Activated CD4-positive, alpha-beta memory T cell treated with anti-CD3 and anti-CD28 coated beads for 36 hours (primary cell): ENCODE measurements around the gene PTPA. TPM values are rescaled to one million over a fixed set of nuclear protein-coding genes. Genes with fewer than 3 reads are reported as not detected.
A peak's percentile ranks its signal among the peaks of the same experiment; 100 is the strongest.

ENCODE experiments used
- CTCF ChIA-PET: fragments of 350-600 bp; sonication (Branson Sonifier 250); formaldehyde crosslinking; loops from one replicate; lab custom pipeline; 2021; ENCODE audit warnings: antibody characterized with exemption, inconsistent platforms; lab: Charles Lee
- POLR2A ChIA-PET: fragments of 350-600 bp; sonication (Branson Sonifier 250); formaldehyde crosslinking; loops from one replicate; lab custom pipeline; 2021; ENCODE audit warnings: antibody characterized with exemption; lab: Charles Lee
- DNase-seq: peaks from one replicate; pipeline ENCODE4 v3.0.0-alpha.2; 2020
- H3K27ac Mint-ChIP-seq: one replicate; pipeline ENCODE4 v1.8.0; 2021; ENCODE audit warnings: mixed read lengths
- H3K27me3 Mint-ChIP-seq: one replicate; pipeline ENCODE4 v1.8.0; 2021; ENCODE audit warnings: mixed read lengths
- H3K36me3 Mint-ChIP-seq: one replicate; pipeline ENCODE4 v1.8.0; 2021; ENCODE audit warnings: mixed read lengths
- H3K4me1 Mint-ChIP-seq: one replicate; pipeline ENCODE4 v1.8.0; 2021; ENCODE audit warnings: low read depth, mixed read lengths
- H3K4me3 Mint-ChIP-seq: one replicate; pipeline ENCODE4 v1.8.0; 2021; ENCODE audit warnings: mild to moderate bottlenecking, mixed read lengths
- H3K9me3 Mint-ChIP-seq: one replicate; pipeline ENCODE4 v1.8.0; 2021; ENCODE audit warnings: mixed read lengths
- intact Hi-C: fragments of 100-400 bp; cut with micrococcal nuclease; formaldehyde crosslinking; loops from one replicate; pipeline ENCODE4 v1.15.1; 2023
- total RNA-seq, 2 experiments: library from RNA; stranded (reverse); gene quantifications; one replicate each; pipeline ENCODE4 v1.2.3, GENCODE V29; 2021

Gene PTPA
- total RNA-seq: 10 to 100 TPM; 74.6 to 76.3 TPM

DNA sequence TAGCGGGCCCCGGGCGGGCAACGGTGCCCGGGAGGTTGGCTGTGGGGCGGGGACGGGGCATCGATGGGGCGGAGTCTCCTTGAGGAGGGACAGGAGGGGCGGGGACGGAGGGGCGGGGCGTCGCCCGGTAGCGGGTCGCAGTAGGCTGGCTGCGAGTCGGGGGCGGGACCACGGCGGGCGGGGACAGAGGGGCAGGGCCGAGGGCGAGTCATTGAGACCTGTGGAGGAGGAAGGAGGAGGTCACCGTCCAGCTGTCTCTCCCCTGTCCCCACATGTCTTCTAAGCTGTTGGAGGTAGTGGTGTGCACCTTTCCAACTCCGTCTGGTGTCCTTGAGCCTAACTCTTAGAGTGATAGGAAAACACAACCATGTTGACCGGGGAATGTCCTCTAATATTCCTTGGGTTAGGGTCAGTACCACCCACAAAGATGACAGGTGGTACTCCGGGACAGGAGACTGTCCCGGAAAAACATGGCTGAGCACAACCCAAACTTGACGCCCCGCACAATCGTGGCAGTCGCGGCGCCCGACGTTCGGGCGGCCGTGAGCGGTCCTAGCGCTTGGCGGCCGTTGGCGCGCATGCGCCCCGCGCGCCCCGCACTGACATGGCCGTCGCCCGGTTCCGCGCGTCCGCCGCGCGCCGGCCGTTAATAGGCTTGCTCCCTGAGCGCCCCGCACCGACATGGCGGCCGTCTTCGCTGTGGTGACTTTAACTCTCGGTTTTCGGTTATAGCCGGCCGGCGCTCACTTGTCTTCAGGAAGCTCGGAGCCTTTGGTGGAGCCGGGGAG lies at the start of gene PTPA, which contains the start of gene CRAT:
Gene PTPA (plus strand): TSS at position 676 of the 788 bp plus-strand sequence. CDS start 186 bp downstream, outside the sequence.
Gene CRAT (minus strand): TSS at position 54 of the 788 bp plus-strand sequence. CDS start 284 bp downstream, outside the sequence.
- ChIA-PET POLR2A (interaction anchor here (0.6 to 2.0 kb wide), 6 partner anchors 10 to 208 kb away, joined by 3 to 8 read pairs (median 4); partner anchors contain the start of genes DOLPP1 and MIGA2), CTCF (interaction anchor here (1.4 to 5.3 kb wide), 5 partner anchors 20 to 513 kb away, joined by 4 to 39 read pairs (median 9); no protein-coding TSS in a partner anchor)
- H3K9me3 Mint-ChIP-seq: no peaks in the 10 kb centered on the region
- no peaks in the 10 kb centered on the region for H3K27me3 Mint-ChIP-seq
- H3K27ac Mint-ChIP-seq: peak within 1 kb of the TSS; percentile 97
- peaks cover 34% of the 10 kb centered on the region for H3K4me1 Mint-ChIP-seq
- H3K36me3 Mint-ChIP-seq: no peaks in the 10 kb centered on the region
- DNase-seq: peak; percentile 98
- peak within 1 kb of the TSS; percentile 94 for H3K4me3 Mint-ChIP-seq
- intact Hi-C loops: loop anchor here (1.0 to 2.0 kb wide), 3 partner anchors 30 to 228 kb away; partner anchors contain the start of genes DOLPP1, LRRC8A and MIGA2

GRCh38 chr9:129063061-129063460 lies 48.2 kb upstream of the PTPA start:
- Mint-ChIP-seq H3K27me3 (no peaks in the 10 kb centered on the region), H3K4me3 (no peak overlapping the region), H3K9me3 (no peaks in the 10 kb centered on the region), H3K4me1 (no peaks in the 10 kb centered on the region), H3K36me3 (peaks cover 13% of the 10 kb centered on the region), H3K27ac (no peak overlapping the region)
- DNase-seq: no peak
- ChIA-PET POLR2A (no interaction called here), CTCF (no interaction called here)
- intact Hi-C loops: no loop called here

DNA sequence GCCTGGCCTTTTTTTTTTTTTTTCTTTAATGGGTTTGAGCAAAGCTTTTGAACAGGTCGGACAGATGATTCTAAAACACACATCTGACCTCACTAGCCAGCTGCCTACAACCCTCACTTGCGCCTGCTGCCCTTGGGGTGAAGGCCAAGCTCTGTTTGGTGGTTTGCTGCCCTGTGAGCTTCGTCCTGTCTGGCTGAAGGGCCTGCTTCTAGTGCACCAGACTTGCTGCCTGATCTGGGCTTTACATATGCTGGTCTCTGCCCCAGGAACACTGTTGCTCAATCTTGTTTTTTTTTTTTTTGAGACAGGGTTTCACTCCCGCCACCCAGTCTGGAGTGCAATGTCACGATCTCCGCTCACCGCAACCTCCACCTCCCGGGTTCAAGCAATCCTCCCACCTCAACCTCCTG lies 46.7 kb upstream of the PTPA start:
- peaks cover 10% of the 10 kb centered on the region for H3K36me3 Mint-ChIP-seq
- no peaks in the 10 kb centered on the region for H3K9me3 Mint-ChIP-seq
- intact Hi-C loops: no loop called here
- H3K4me3 Mint-ChIP-seq: no peak overlapping the region
- CTCF ChIA-PET: no interaction called here
- no peak for DNase-seq
- H3K4me1 Mint-ChIP-seq: peaks cover 7% of the 10 kb centered on the region
- POLR2A ChIA-PET: no interaction called here
- H3K27ac Mint-ChIP-seq: no peak overlapping the region
- no peaks in the 10 kb centered on the region for H3K27me3 Mint-ChIP-seq

GRCh38 chr9:129068110-129068509 lies 43.1 kb upstream of the PTPA start:
- intact Hi-C loops: no loop called here
- Mint-ChIP-seq H3K4me3 (no peak overlapping the region), H3K27me3 (no peaks in the 10 kb centered on the region), H3K4me1 (peaks cover 9% of the 10 kb centered on the region), H3K27ac (no peak overlapping the region), H3K9me3 (no peaks in the 10 kb centered on the region), H3K36me3 (peaks cover 6% of the 10 kb centered on the region)
- ChIA-PET POLR2A (interaction anchor here (0.5 to 1.0 kb wide), 3 partner anchors 17 to 598 kb away, joined by 3 to 5 read pairs (median 3); no protein-coding TSS in a partner anchor), CTCF (no interaction called here)
- no peak for DNase-seq

DNA sequence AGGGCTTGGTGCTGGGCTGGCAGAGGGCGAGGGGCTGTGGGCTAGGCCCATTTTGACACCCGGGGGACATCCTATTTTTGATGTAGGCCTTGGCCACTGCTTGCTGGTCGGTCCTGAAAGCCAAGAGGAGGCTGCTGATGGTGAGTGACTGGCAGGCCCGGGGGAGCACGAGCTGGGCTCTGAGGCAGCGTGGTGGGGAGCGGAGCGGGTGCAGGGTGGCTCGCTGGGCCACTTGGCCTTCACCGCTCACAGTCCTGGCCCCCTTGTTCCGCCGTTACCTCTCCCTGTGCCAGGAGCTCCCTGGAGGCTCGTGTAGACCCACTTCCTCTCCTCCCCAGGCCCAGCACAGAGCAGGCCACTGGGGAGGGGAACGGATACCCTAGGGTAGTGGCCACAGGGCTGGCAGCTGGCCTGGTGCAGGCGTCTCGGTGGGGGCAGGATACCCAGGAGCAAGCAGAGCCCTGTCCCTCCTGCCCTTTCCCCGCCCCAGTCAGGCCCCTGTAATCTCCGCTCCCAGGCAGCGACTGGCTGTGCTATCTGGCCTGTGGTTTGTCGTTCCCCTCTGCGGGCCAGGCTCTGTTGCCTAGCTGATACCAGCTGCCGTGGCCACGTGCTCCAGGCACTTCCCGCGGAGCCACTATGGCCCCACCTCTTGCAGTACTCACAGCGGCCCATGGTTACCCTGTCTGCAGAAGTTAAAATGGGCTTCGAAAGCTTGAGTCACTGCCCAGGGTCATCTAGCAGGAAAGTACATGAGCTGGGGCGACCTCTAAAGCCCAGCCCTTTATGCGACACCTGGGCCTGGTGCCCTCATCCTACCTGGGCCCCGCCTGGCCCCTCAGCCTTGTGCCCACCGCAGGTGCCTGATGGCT lies 42.0 kb upstream of the PTPA start:
- intact Hi-C loops: no loop called here
- H3K4me1 Mint-ChIP-seq: peaks cover 14% of the 10 kb centered on the region

DNA sequence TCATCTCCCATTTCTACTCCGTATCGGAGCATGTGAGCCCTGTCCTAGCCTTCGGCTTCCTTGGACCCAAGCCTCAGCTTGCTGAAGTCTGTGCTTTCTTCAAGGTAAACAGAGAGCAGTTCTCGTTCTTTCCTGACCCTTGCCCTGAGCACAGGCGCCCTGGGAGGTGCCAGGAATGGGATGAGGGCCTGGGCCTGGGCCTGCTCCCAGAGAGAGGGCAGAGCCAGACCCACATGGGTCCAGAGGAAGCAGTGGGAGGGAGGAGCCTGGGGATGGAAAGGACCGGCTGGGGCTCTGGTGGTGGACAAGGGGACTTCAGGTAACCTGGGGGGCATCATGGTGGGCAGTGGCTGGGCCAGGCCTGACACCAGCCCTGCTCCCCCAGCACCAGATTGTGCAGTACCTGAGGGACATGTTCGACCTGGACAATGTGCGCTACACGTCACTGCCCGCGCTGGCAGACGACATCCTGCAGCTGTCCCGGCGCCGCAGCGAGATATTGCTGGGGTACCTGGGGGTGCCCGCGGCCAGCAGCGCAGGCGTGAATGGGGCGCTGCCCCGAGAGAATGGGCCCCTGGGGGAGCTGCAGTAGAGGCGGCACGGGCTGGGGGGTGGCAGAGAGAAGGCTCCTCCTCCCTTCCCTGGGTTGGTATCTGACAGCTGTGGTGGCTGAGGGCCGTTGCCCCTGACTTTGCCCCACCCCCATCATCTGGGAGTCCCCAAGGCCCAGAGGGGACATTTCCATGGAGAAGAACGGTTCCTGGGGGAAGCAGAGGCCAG lies 41.2 kb upstream of the PTPA start:
- DNase-seq: no peak
- H3K27me3 Mint-ChIP-seq: no peaks in the 10 kb centered on the region
- intact Hi-C loops: no loop called here
- ChIA-PET POLR2A (no interaction called here), CTCF (interaction anchor here (0.6 kb wide), 1 partner anchor 250 kb away, joined by 3 read pairs; no protein-coding TSS in a partner anchor)
- no peak overlapping the region for H3K4me3 Mint-ChIP-seq
- peaks cover 14% of the 10 kb centered on the region for H3K4me1 Mint-ChIP-seq
- H3K9me3 Mint-ChIP-seq: no peaks in the 10 kb centered on the region
- H3K27ac Mint-ChIP-seq: no peak overlapping the region
- H3K36me3 Mint-ChIP-seq: no peaks in the 10 kb centered on the region

More for the DNA sequence above, 42.0 kb upstream of the PTPA start:
- CTCF ChIA-PET: no interaction called here
- peaks cover 2% of the 10 kb centered on the region for H3K36me3 Mint-ChIP-seq
- no peaks in the 10 kb centered on the region for H3K27me3 Mint-ChIP-seq
- POLR2A ChIA-PET: interaction anchor here (0.5 kb wide), 1 partner anchor 597 kb away, joined by 3 read pairs; no protein-coding TSS in a partner anchor
- peak overlapping the region; percentile 62 for H3K27ac Mint-ChIP-seq
- peak; percentile 58 for DNase-seq
- no peak overlapping the region for H3K4me3 Mint-ChIP-seq
- H3K9me3 Mint-ChIP-seq: no peaks in the 10 kb centered on the region

DNA sequence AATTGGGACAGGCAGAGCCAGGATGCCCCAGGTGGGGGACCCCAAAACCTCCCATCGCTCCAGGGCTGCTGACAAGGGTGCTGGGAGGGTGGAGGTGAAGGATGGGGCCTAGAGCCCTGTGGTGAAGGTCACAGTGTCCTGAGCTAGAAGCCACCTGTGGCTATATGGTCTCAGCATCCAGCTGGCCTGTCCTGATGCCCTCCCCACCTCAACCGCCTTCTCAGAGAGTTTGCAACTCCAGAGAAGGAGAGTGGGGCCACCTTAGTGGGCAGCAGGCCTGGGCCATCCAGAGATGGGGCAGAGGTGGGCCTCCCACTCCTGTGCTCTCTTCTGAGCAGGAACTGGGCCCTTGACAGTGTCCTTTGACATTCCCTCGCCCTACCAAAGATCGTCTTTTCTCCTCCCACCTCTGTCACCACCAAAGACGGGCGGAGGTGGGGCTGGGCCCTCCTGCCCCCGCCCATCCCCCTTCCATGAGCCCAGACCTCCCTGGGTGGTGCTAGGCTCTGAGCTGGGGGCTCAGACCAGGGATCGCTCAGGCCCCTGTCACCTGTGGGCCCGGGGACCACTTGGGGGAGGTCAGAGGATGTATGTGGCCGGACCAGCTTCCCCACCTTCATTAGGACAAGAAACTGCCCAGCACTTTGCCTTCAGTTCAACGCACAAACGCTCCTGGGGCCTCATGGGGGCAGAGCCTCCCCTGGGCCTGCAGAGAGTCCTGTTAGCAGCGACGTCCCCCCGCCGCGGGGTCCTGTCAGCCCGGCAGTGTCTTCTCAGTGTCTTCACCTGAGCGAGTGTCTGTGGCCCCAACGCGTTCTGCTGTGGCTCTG lies 40.3 kb upstream of the PTPA start:
- Mint-ChIP-seq H3K4me1 (peaks cover 14% of the 10 kb centered on the region), H3K36me3 (no peaks in the 10 kb centered on the region), H3K4me3 (no peak overlapping the region), H3K27me3 (no peaks in the 10 kb centered on the region), H3K9me3 (no peaks in the 10 kb centered on the region), H3K27ac (no peak overlapping the region)
- no peak for DNase-seq
- POLR2A ChIA-PET: no interaction called here
- CTCF ChIA-PET: interaction anchor here (0.6 kb wide), 1 partner anchor 251 kb away, joined by 3 read pairs; no protein-coding TSS in a partner anchor
- intact Hi-C loops: no loop called here

- DNase-seq: peak; percentile 21
- intact Hi-C loops: no loop called here
- H3K27me3 Mint-ChIP-seq: no peaks in the 10 kb centered on the region
- ChIA-PET CTCF (no interaction called here), POLR2A (no interaction called here)
- H3K4me1 Mint-ChIP-seq: peaks cover 14% of the 10 kb centered on the region
- H3K36me3 Mint-ChIP-seq: no peaks in the 10 kb centered on the region
- no peak overlapping the region for H3K4me3 Mint-ChIP-seq
- peak overlapping the region; percentile 33 for H3K27ac Mint-ChIP-seq
- H3K9me3 Mint-ChIP-seq: no peaks in the 10 kb centered on the region
Observed at GRCh38 chr9:129071526-129072126, 39.6 kb upstream of the PTPA start.

GRCh38 chr9:129072171-129072570 lies 39.0 kb upstream of the PTPA start:
- no peak for DNase-seq
- Mint-ChIP-seq H3K27me3 (no peaks in the 10 kb centered on the region), H3K36me3 (no peaks in the 10 kb centered on the region), H3K4me1 (peaks cover 14% of the 10 kb centered on the region), H3K27ac (peak overlapping the region; percentile 33), H3K4me3 (no peak overlapping the region), H3K9me3 (no peaks in the 10 kb centered on the region)
- POLR2A ChIA-PET: no interaction called here
- intact Hi-C loops: no loop called here
- CTCF ChIA-PET: no interaction called here

DNA sequence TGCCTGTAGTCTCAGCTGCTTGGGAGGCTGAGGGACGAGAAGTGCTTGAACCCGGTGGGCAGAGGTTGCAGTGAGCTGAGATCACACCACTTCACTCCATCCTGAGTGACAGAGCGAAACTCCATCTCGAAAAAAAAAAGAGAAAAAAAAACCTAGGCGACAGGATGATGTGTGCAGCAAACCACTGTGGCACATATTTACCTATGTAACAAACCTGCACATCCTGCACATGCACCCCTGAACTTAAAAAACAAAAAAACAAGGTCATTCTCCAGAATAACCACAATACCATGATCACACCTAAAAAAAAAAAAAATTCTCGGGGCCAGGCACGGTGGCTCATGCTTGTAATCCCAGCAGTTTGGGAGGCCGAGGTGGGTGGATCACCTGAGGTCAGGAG lies 37.8 kb upstream of the PTPA start:
- POLR2A ChIA-PET: interaction anchor here (0.6 kb wide), 1 partner anchor 29 kb away, joined by 3 read pairs; no protein-coding TSS in a partner anchor
- no peaks in the 10 kb centered on the region for H3K9me3 Mint-ChIP-seq
- intact Hi-C loops: no loop called here
- H3K36me3 Mint-ChIP-seq: no peaks in the 10 kb centered on the region
- CTCF ChIA-PET: no interaction called here
- H3K4me1 Mint-ChIP-seq: peaks cover 13% of the 10 kb centered on the region
- H3K27me3 Mint-ChIP-seq: no peaks in the 10 kb centered on the region
- no peak for DNase-seq
- H3K4me3 Mint-ChIP-seq: no peak overlapping the region
- no peak overlapping the region for H3K27ac Mint-ChIP-seq
